ENCODE data around the gene KRT77.

The KRT77 gene

DNA sequence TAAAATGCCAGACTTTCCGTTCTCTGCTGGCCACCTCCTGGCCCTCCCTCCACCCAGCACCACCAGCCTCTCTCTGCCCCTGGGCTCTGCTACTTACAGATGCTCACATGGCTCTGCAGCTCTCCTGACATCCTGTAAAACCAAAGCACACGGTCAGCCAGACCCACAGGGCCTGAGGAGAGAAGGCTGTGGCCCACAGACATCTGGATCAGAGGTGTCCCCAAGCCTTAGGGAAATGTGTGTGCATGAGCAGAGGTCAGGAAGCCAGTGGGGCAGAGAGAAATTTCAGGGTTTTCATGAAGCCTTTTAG is 11.5 kb downstream of the KRT77 start:
- no peak for DNase-seq (ENCODE audit: low spot score)

DNA sequence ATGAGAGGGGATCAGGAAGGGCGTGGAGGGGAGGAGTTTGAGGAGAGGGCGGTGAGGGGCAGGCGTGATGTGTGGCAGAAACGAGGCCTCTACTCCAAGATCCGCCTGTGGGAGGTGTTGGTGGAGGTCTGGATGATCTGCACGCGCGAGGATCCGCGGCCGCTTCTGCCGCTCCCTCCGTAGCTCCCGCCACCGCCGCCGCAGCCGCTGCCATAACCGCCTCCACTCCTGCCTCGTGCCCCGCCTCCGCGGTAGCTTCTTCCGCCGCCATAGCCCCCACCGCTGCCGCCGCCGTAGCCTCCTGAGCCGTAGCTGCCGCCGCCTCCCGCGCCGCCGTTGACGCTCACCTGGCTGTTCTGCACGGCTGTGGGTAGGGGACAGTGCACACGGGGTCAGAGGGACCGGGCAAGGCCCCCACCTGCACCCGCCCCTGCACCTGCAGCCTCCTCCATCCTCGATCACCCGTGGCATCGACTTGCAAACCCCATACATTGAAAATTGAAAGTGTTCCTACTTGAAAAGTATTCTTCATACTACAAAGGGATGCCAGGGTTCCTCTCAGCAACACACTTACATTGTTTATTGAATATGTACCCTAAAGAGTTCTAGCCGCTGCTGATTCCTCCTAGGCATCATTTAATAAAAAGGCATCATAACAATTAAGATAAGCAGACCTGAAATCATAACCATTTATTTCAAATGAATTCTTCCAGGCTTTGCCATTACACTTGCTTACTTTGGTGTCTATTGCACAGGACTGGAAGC is 12.1 kb downstream of the KRT77 start:
- DNase-seq (ENCODE audit: low spot score) = no peak

DNA sequence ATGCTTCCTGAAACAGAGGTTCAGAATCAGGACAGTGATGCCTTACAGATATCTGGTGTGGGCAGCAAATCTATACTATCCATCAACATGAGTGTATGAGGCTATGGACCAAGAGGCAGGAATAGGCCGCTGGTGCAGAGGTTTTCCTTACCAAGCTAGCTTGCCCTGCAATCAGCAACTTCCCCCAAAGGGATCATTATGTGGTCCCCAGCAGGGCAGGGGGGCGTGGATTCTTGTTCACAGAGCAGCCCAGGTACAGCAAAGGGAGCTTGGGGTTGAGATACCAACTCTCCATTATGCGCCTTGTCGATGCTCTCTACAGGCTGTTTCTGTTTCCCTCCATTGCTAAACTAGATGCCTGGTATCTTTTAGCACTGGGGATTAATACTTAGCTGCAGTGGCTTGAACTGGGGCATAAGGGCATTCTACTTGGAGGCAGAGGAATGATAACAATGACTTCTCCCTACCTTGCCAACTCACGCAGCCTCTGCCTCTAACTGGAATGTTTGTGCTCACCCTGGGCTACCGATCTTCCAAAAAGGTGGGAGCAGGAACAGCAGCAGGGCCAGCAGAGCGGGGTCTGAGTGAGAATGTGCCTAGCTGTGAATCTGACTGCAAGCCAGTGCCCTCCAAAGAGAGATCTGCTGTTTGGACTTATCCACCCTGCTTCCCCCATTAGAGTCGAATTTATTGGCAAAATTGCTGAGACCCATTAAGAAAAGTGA is 12.8 kb downstream of the KRT77 start:
- DNase-seq (ENCODE audit: low spot score) = no peak

DNA sequence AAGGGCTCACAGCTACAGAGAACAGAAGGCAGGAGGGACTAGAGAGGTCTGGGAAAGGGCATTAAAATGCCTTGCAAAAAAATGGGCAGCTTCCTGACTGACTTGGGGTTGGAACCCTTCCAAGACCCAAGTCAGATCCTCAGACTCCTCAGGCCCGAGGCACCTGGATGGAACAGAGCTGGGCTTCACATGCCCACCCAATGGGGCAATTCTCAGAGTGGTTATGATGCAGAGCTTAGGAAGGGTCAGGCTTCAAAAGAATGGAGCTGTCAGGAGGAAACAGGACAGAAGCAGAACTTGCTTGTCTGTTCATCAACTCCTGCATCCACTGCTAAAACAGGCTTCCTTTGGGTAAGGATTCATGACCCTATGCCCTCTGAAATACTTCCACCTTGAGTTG is 13.4 kb downstream of the KRT77 start:
- no peak for DNase-seq (ENCODE audit: low spot score)

DNA sequence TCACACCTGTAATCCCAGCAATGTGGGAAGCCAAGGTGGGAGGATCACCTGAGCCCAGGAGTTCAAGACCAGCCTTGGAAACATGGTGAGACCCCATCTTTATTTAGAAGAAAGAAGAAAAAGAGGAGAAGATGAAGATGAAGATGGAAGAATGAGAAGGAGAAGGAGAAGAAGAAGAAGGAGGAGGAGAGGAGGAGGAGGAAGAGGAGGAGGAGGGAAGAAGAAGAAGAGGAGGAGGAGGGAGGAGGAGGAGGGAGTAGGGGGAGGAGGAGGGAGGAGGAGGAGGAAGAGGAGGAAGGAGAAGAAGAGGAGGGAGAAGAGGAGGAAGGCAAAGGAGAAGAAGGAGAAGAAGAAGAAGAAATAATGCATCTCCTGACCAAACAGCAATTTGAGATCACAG is 14.1 kb downstream of the KRT77 start:
- DNase-seq (ENCODE audit: low spot score) = no peak

DNA sequence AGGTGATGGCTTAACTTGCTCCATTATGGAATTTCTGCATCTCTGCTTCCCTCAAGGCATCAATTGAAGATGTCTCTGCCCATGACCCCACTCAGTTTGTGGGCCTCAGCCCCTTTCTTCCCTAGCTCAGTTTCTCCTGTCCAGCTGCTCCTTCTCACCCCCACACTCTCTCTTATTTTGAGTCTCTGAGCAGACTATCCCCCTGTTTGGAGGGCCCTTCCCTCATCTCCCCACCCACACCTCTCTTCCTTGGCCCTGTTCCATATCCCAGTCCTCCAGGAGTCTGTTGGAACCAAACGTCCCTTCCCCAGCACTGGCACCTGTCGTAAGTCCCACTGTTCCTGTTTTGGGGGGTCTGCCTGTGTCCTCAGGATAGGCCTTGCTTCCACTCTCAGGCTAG is 14.8 kb downstream of the KRT77 start:
- no peak for DNase-seq (ENCODE audit: low spot score)

DNA sequence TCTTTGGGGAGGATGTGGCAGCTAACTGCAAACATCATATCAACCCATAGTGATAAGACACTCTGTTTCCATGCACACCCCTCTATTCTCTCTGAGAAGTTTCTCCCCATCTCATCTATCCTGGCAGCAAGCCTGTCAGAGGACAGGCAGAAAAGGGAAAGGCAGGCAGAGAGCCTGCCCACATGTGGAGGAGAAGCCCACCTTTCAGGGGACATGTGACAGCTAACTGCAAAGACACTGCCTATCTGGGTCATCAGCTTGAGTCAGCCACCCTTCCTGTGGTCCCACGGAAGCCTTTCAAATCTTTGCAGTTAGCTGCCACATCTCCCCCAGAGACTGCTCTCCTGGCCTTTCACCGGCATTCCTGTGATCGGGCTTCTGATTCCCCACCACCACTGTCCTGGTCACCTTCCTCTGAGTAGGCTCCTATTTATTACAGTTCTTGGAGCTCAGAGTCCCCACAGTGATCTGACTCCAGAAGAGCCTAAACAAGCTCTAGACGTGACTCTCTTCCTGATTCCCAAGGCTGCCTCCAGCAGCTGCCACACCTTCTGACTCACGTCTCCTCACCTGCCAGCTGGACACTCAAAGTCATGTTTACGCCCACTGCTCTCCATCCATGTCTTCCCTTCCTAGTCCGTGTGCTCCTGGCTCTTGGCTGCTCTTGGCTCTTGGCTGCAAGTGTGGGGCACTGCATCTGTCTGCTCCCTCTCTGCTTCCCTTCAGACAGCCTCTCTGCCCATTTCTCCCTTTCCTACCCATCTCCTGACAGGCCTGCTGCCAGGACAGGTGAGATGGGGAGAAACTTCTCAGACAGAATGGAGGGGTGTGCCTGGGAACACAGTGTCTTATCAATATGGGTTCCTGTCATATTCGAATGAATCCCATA is 15.6 kb downstream of the KRT77 start:
- DNase-seq (ENCODE audit: low spot score) = no peak

DNA sequence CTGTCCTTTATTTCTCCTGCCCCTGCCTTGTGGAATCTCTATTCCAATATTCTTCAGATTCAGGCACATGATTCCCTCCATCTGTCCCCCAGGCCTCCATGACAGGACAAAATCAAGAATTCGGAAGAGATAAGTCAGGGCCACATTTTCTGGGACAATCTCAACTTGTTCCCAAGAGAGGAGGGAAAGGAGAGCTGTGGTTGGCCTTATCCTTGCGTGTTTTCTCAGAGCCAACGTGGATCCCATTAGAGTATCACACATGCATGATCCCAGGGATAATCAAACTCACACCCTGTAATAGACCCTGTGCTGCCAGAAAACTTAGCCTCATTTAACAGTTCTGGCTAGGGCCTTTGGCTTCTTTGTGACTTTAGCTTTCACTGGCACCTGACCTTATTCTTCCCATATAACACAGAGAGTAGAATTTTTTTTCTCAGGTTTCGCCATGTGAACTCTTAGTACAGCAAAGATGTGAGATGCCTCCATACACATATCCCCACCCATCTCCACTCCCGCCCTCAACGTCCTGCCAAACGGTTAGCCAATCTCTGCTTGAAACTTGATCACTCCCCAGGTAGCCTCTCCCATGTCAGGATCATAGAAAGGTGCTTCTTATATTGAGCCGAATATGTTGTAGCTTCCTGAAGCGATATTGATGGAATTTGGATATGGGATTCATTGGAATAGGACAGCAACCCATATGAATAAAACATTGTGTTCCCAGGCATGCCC is 16.4 kb downstream of the KRT77 start:
- no peak for DNase-seq (ENCODE audit: low spot score)

DNA sequence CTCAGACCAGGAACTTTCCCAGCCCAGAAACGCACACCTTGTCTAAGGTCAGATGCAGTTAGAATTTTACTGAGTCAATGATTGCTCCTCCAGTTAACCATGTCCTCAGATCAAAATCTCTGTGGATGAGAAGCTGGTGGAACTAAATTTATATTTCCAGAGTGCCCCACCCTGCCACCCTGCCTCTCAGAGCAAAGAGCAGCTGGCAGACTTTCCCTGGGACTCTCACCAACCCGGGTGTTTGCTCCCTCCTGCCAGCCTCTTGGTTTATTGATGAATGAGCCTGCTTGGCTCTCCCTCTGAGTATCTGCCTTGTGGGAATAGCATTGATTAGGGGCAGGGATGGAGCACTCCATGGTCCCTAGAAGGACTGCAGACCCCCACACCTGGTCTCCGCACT is 17.3 kb downstream of the KRT77 start:
- no peak for DNase-seq (ENCODE audit: low spot score)

DNA sequence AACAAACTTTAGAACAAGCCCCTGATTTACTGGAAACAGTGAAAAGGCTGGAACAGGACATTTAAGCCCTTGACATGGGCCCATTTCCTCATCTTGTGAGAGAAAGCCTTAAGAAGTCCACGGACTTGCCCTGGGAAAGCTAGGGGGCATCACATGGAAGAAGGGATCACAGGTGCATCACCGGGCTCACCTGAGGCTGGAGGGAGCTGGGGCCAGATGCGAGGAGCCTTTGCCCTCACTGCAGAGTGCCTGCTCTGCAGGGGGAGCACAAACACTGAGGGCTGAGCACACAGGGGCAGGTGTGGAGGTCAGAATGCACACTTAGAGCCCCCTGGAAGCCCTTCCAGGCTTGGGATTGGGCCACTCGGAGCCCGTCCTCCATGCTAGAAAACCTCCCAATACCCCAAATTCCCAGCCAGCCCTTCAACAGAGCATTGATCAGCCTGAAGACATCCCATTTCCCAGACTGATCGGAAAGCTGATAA is 17.9 kb downstream of the KRT77 start:
- no peak for DNase-seq (ENCODE audit: low spot score)

DNA sequence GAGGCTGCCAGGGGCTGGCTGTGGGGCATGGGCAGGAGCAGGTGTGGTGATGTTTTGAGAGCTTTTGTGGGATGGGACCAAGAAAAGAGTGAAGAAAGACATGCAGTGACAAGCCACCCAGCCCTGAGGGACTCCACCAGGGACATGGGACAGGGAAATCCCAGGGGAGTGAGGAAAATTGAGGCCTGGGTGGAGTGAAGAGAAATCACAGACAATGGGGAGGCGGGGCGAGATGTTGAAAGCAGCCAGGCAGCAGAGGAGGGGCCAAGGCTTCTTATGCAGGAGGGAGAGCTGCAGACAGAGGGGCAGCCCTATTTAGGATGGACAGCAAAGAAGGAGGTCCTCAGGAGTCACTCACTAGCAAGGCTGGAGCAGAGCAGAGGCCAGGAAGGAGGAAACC is 18.9 kb downstream of the KRT77 start:
- no peak for DNase-seq (ENCODE audit: low spot score)

DNA sequence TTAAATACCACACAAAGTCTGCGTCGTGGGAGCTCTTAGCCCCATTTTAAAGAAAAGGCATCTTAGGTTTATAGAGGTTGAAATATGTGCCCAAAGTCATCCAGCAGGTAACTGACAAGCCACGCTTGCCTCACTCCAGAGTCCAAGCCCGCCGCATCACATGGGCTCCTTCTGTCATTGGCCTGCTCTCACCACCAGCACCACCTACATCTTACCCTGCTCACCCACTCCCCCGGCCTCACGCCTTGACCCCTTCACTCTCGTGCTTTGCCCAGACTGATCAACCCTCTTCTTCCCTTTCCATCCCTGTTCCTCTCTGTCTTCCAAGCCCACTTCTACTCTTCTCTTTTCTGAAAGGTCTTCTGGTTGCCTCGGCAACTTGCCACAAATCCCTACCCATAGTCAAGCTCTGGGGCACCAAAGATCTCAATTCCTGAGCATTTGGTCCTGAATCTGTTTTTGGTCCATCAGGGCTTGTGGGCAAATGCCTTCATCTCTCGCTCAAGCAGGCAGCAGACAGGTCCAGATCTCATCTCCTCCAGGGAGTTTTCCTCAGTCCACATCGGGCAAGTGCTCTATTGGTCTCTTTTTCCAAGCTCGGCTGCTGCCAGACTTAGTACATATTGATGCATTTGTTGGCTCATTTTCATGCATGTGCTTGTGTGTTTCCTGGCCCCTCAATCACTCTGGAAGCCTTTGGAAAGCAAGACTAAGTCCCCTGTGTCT is 19.6 kb downstream of the KRT77 start:
- DNase-seq (ENCODE audit: low spot score) = no peak

DNA sequence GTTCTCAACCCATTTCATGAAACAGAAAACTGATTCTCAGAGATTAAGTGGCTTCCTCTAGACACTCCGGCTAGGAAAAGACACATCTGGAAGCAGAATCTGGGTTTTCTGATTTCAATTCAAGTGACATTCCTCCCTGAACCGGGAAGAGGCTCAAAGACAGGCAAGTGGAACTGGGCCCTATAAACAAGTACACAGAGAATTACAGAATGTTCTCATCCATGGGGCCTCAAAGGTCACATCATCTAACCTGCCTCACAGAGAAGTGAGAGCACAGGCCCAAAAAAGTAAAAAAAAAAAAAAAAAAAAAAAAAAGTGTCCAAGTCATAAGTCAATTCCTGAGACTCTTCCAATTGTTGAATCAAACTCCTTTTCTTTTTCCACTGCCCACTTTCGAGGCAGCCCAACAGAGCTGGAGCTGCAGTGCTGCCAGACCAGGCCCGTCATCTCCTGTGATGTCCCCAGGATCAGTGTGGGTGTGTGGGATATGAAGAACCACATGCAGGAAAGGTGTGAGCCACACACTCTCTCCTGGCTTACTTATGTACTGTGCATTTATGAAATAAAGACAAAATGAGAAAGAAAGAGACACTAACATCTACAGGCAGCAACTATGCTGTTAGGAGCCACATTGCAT is 20.3 kb downstream of the KRT77 start:
- no peak for DNase-seq (ENCODE audit: low spot score)

DNA sequence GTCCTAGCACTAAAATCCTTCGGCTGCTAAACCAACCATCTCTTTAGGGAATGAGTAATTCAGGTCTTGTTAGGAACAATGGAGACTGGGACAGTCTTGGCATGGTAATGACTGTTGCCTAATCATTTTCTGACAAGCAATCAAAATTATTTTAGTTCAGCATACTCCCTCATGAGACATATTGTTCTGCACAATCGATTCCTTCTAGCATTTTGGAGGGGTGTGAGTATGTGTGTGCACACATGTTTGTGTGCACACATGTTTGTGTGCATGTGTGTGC is 21.0 kb downstream of the KRT77 start:
- no peak for DNase-seq (ENCODE audit: low spot score)

DNA sequence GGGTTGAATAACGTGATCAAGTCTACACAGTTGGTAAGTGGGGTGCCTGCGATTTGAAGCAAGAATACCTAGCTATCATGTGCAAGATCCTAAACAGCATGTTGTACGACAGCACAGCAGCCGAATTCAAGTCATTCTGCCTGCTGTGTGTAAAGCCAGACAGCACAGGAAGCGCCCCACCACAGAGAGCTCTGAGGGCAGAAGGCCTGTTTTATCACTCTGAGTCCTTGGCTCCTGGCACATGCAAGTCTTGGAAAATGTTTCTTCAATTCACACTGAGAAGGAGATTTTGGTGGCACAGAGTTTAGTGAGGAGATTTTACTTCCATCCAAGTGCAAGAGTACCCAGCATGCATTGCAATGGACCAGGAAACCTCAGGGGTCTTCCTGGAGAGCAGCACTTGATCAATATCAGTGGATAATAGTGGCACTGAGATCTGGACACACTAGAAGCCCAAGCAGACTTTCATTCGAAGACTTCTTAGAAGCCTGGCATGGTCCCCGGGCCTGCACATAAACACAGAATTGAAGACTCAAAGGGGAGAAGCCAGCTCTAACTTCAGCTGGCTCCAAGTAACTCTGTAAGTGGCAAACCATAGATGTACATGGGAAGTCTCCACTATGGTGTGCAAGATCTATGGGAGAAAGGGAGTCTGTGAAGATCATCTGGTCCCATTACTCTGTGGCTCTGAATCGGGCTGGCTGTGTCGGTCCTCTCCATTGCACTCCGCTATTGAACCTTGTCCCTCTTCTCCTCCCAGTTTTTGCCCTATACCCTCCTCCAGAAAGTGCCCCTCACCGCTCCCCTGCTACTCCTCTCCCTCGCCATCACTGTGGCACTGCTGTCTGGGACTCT is 21.6 kb downstream of the KRT77 start:
- no peak for DNase-seq (ENCODE audit: low spot score)

DNA sequence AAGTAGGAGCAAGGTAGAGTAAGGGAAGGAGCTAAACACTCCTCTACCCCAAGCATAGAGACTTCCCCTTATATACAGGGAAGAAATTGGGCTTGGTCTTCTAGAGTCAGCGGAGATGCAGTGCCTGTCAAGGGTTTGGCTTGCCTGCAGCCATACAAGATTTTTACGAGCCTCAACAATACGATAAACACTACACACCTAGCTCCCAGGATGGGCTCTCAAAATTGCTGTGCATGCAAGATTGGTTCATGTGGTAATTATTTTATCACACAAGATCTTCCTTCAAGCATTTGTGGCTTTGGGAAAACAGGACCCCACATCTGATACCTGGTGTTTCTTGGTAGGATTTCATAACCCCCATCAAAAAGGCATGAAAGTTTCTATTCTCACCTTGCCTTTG is 23.0 kb downstream of the KRT77 start, which contains the start of gene KRT1:
TSS of gene KRT1 (minus strand) at position 45 of the 400 bp plus-strand sequence. CDS start 59 bp downstream, outside the sequence.
- DNase-seq (ENCODE audit: low spot score) = no peak

DNA sequence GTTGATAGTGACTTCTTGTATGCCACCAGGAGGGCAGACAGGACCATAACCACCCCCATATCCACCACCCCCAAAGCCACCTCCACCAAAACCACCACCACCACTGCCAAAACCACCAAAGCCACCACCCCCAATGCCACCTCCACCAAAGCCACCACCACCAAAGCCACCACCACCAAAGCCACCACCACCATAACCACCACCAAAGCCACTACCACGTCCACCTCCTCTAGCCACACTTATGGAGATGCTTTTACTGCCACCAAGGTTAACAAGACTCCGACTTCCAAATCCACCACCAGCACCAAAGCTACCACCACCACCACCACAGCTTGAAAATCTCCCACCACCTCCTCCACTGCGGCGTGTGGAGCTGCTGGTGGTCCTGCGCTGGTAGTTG is 23.4 kb downstream of the KRT77 start:
- no peak for DNase-seq (ENCODE audit: low spot score)

DNA sequence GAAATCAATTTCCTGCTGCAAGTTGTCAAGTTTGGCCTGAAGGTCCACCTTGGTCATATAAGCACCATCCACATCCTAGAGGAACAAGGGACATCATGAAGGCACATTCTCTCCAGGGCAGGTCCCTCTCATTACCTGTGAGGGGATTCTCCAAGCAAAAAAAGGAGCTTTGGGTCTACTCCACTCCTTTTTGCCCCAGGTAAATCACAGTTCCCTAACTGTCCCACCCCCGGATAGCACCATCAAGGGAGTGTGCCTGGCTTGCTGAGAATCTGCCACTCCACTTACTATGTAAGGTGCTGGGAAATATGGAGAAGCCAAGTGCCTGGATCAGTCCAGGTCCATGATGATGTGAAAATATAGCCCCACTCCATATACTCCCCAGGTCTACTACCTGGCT is 25.7 kb downstream of the KRT77 start:
- no peak for DNase-seq (ENCODE audit: low spot score)

DNA sequence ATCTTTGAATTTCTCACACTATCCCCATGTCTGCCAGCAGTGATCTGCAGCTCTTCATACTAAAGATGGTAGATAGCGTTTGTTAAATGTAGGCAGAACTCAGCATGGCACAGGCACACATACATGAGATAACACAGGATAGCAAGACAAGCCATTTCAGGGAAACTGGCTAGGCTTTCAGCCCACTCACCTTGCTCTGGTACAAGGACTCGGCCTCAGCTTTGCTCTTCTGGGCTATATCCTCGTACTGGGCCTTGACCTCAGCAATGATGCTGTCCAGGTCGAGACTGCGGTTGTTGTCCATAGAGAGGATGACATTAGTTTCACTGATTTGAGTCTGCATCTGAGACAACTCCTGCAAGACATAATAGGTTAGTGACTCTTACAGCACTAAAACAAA is 26.2 kb downstream of the KRT77 start:
- DNase-seq (ENCODE audit: low spot score) = no peak

DNA sequence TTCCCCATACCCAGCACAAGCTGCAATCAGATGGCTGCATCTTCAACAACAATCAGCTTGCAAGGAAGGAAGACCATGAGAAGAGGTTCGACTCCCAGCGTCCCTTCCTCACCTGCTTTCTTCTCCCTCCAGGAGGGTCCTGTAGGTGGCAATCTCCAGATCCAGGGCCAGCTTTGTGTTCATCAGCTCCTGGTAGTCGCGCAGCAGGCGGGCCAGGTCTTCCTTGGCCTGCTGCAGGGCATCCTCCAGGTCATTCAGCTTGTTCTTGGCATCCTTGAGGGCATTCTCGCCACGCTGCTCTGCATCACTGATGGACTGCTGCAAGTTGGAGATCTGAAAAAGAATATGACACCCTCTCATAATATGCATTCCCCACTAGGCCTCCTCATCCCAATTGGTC is 27.2 kb downstream of the KRT77 start:
- no peak for DNase-seq (ENCODE audit: low spot score)
